ENCODE data around the gene MTG1. TPM values are rescaled to one million over a fixed set of nuclear protein-coding genes. Genes with fewer than 3 reads are reported as not detected.
"Not testable (repeated sequence)": the region's sequence is repeated elsewhere in the genome, so short reads cannot be mapped to it uniquely, and the experiment has no call there.

MTG1 gene
- total RNA-seq, 1 donor from 2014 or later: 61.2 TPM

DNA sequence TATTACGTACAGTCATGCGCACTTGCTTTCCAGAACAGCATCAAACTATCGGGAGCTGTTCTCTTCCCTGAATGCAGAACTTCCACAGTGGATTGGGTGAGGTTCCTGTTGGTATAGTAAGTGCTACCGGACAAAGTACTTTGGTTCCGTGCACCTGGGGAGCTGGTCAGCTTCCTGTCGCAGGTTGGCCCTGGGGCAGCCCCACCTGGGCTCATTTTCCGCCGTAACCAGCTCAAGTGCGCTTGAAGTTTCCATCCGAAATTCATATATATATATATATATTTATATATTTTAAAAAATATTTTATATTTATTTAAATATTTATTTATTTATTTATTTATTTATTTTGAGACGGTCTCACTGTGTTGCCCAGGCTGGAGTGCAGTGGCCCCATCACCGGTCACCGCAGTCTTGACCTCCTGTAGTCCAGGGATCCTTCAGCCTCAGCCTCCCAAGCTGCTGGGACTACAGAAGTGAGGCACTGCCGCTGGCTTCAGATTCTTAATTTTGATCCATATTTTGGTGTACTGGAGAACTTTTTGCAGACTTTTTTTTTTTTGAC lies 66.3 kb downstream of the MTG1 start:
- intact Hi-C loops (cut with micrococcal nuclease): no loop called here

- intact Hi-C loops (cut with micrococcal nuclease): no loop called here
Observed at GRCh38 chr10:133461027-133461426, 67.1 kb downstream of the MTG1 start.

GRCh38 chr10:133461841-133462240 lies 67.9 kb downstream of the MTG1 start:
- intact Hi-C loops (cut with micrococcal nuclease): no loop called here

DNA sequence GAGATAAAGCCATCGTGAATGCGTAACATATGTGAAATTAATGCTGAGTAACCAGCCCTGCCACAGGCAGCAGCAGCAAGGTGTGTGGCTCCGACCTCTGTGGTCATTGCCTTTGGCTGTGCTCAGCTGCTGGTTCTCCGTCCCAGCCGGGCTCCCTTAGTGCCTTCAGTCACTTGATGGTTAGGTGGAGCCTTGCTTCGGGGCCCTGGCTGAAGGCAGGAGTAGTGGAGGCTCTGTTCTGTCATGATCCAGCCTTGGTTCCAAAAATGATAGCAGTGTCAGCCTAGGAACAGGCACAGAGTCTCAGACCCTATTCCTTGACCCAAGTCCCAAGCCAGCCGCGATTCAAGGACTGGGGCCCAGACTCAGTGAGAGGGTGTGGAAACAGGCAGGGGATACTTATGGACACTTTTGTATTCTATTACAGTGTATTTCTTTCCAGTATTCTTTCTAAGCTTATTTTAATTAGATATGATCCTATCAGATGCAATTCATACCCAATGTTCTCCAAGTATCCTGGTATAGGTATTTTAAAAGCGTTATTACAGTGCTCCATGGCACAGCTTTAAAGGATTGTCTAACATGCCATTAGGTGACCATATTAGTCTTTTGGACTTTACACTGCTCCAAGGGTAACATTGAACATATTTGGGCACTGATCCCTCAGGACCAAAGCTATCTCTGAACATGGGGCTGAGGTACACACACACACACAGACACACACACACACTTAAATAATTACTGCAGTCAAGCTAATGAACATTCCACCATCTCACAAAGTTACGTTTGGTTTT lies 68.8 kb downstream of the MTG1 start:
- intact Hi-C loops (cut with micrococcal nuclease): no loop called here

- intact Hi-C loops (cut with micrococcal nuclease): no loop called here
Observed at GRCh38 chr10:133464582-133465031, 70.7 kb downstream of the MTG1 start.

GRCh38 chr10:133465191-133465949 lies 71.4 kb downstream of the MTG1 start:
- intact Hi-C loops (cut with micrococcal nuclease): no loop called here

DNA sequence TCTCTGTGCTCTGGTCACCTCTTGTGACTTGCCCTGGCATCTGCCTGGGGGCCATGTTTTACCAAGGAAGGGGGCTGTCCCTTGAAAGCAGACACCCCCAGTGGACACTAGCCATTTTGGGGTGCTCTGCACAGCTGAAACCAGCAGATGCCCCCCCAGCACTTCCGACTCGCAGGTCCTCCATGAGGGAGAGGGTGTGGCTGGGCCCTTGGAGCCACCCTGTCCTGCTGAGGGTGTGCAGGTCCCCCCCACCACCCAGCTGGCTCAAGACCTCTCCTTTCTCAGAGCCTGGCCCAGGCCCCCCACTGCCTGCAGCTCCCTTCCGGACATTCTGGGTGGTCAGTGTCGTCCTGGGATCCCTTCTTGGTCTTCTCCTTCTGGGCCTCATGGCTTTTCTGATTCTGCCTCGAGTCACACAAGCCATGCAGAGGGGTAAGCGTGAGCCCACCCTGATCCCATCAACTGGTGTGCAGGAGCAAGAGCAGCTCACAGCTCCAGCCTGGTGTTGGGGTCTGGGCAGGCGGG lies 72.1 kb downstream of the MTG1 start:
- intact Hi-C loops (cut with micrococcal nuclease): no loop called here

- intact Hi-C loops (cut with micrococcal nuclease): no loop called here
Observed at GRCh38 chr10:133466683-133467275, 72.8 kb downstream of the MTG1 start.

DNA sequence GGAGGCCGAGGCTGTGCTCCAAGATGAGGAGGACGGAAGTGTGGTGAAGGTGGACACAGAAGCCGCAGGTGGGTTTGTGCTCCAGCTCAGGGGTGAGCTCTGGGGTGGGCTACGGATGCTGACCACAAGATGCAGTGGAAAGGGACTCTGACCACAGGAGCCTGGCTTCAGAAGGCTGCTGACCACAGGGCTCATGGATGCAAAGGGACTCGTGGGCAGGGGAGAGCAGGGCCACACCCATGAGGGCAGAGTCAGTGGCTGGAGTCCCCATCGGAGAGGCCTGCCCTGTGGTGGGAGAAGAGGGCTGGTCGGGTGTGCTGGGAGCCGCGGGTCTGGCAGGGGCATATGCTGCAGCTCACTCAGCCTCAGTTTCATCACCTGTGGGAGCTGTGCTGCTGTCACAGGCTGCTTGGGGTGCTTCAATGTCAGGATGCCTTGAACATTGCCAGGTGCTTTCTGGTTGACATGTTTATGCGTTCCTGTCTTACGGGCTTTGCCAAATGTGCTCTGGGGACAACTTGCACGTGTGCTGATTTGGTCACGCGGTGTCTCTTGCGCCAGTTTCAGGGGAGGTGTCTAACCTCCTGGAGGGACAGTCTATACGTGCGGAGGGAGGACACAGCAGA lies 73.4 kb downstream of the MTG1 start:
- intact Hi-C loops (cut with micrococcal nuclease): no loop called here

DNA sequence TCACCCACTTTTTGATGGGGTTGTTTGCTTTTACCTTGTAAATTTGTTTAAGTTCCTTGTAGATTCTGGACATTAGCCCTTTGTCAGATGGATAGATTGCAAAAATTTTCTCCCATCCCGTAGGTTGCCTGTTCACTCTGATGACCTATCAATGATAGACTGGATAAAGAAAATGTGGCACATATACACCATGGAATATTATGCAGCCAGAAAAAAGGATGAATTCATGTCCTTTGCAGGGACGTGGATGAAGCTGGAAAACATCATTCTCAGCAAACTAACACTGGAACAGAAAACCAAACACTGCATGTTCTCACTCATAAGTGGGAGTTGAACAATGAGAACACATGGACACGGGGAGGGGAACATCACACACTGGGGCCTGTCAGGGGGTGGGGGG lies 75.2 kb downstream of the MTG1 start:
- intact Hi-C loops (cut with micrococcal nuclease): not testable (repeated sequence)

- intact Hi-C loops (cut with micrococcal nuclease): no loop called here
Observed at GRCh38 chr10:133471300-133472109, 77.5 kb downstream of the MTG1 start.

Other genes starting within 250 kb of the MTG1 start
- gene KNDC1, start 233.9 kb upstream of the MTG1 start, total RNA-seq: 0.48 and 0.57 TPM in 2 replicates
- gene UTF1, start 163.9 kb upstream of the MTG1 start, total RNA-seq: not detected in 2 replicates
- not detected in 2 replicates for gene VENTX, start 156.3 kb upstream of the MTG1 start, total RNA-seq
- 153 and 157 TPM in 2 replicates for gene ADAM8, start 117.3 kb upstream of the MTG1 start, total RNA-seq
- gene TUBGCP2, start 85.3 kb upstream of the MTG1 start, total RNA-seq: 54.4 and 61.5 TPM in 2 replicates
- gene ZNF511, start 85.2 kb upstream of the MTG1 start, total RNA-seq: 63.3 and 71.1 TPM in 2 replicates
- gene CALY, start 57.3 kb upstream of the MTG1 start, total RNA-seq: not detected in 2 replicates
- not detected in 2 replicates for gene PRAP1, start 46.8 kb upstream of the MTG1 start, total RNA-seq
- gene FUOM, start 36.1 kb upstream of the MTG1 start, total RNA-seq: 14.0 and 16.7 TPM in 2 replicates
- 40.8 and 41.2 TPM in 2 replicates for gene ECHS1, start 20.8 kb upstream of the MTG1 start, total RNA-seq
- gene PAOX, start 14.9 kb upstream of the MTG1 start, total RNA-seq: 3.4 and 4.3 TPM in 2 replicates
- gene SPRN, start 30.5 kb downstream of the MTG1 start, total RNA-seq: not detected in 2 replicates
- 1.8 and 2.2 TPM in 2 replicates for gene SCART1, start 59.8 kb downstream of the MTG1 start, total RNA-seq
- 0.39 TPM in 2 replicates for gene CYP2E1, start 133.2 kb downstream of the MTG1 start, total RNA-seq
- gene SYCE1, start 171.4 kb downstream of the MTG1 start, total RNA-seq: 0.41 and 0.61 TPM in 2 replicates
- 0.20 TPM in 1 of 2 replicates, not detected in the other for gene FRG2B, start 232.6 kb downstream of the MTG1 start, total RNA-seq

Data from T-helper 2 cell treated with Interferon-gamma antibody and Interleukin-4, amounts not matched to agents 100 ng/mL and 5 ng/mL, for 36 hours (primary cell).